Keratinocyte (primary cell): ENCODE measurements around the gene APBB3.

Experiments
- EZH2 ChIP-seq: IDR thresholded peaks from one replicate; pipeline ENCODE4 v1.6.1; 2012; ENCODE audit warnings: inconsistent platforms, mild to moderate bottlenecking, low read length, moderate library complexity
- TF ChIP-seq, protein P1 (sequence below), 3 experiments: IDR thresholded peaks in 1 of 3; conservative IDR thresholded peaks in 1 of 3; optimal IDR thresholded peaks in 1 of 3; 2 replicates in 2 of 3; 3 replicates in 1 of 3; pipeline versions ENCODE3 to v1.5.1; 2011; ENCODE audit warnings: low read length in 3 of 3, mild to moderate bottlenecking in 3 of 3, moderate library complexity in 2 of 3, control low read depth in 1 of 3, inconsistent platforms in 1 of 3; ENCODE audit not compliant: insufficient read depth in 2 of 3; ENCODE audit errors: extremely low read depth in 1 of 3

DNA sequence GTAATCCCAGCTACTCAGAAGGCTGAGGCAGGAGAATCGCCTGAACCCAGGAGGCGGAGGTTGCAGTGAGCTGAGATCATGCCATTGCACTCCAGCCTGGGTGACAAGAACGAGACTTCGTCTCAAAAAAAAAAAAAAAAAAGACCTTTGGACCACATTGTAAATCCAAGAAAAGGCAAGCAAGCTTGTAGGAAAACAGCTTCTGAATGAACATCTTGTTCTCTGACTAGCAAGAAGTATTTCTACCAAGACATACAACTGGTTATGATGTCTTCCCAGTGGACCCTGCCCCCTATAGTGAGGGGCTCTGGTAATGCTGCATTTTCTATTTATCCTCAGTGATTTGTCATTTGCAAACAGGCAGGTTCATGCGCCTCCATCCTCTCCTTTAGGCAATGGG lies 21.4 kb downstream of the APBB3 start:
- TF ChIP-seq, protein P1, sequence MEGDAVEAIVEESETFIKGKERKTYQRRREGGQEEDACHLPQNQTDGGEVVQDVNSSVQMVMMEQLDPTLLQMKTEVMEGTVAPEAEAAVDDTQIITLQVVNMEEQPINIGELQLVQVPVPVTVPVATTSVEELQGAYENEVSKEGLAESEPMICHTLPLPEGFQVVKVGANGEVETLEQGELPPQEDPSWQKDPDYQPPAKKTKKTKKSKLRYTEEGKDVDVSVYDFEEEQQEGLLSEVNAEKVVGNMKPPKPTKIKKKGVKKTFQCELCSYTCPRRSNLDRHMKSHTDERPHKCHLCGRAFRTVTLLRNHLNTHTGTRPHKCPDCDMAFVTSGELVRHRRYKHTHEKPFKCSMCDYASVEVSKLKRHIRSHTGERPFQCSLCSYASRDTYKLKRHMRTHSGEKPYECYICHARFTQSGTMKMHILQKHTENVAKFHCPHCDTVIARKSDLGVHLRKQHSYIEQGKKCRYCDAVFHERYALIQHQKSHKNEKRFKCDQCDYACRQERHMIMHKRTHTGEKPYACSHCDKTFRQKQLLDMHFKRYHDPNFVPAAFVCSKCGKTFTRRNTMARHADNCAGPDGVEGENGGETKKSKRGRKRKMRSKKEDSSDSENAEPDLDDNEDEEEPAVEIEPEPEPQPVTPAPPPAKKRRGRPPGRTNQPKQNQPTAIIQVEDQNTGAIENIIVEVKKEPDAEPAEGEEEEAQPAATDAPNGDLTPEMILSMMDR (optimal IDR thresholded peaks at IDR 0.05 in 1 of 3, IDR thresholded peaks at IDR 0.05 in 1 of 3, conservative IDR thresholded peaks at IDR 0.05 in 1 of 3; ENCODE audit: extremely low read depth in 1 of 3, insufficient read depth in 2 of 3, low read length in 3 of 3) = no peak
- TF ChIP-seq EZH2 = no peak
